GM10266 (cell line): ENCODE measurements around the gene LAMTOR4.

Experiments used
- DNase-seq: peaks from one replicate; pipeline ENCODE4 v3.0.0; 2012; ENCODE audit errors: extremely low spot score
- CTCF ChIP-seq: IDR thresholded peaks from 2 replicates; pipeline ENCODE4 v1.5.1; 2012; ENCODE audit warnings: mild to moderate bottlenecking, low read depth; ENCODE audit not compliant: control insufficient read depth, insufficient read depth; ENCODE audit errors: missing control alignments

LAMTOR4 gene

GRCh38 chr7:100147278-100147677, 1.4 kb upstream of the LAMTOR4 start:
- no peak for DNase-seq
- no peak for TF ChIP-seq CTCF

- no peak for DNase-seq
- no peak for TF ChIP-seq CTCF
Observed at GRCh38 chr7:100148225-100148558, 526 bp upstream of the LAMTOR4 start.

GRCh38 chr7:100152404-100152803, 3.7 kb downstream of the LAMTOR4 start:
- DNase-seq: no peak
- TF ChIP-seq CTCF: no peak

GRCh38 chr7:100152937-100153666, 4.4 kb downstream of the LAMTOR4 start:
- TF ChIP-seq CTCF: no peak
- no peak for DNase-seq

- no peak for TF ChIP-seq CTCF
Observed at GRCh38 chr7:100153708-100154535, 5.2 kb downstream of the LAMTOR4 start.

GRCh38 chr7:100154651-100155491, 6.2 kb downstream of the LAMTOR4 start:
- no peak for TF ChIP-seq CTCF
- no peak for DNase-seq

More at GRCh38 chr7:100153708-100154535, 5.2 kb downstream of the LAMTOR4 start:
- DNase-seq: no peak
